Naive thymus-derived CD4-positive, alpha-beta T cell (primary cell): Measurements from ENCODE around the gene CAPN9. TPM values are rescaled to one million over a fixed set of nuclear protein-coding genes. Genes with fewer than 3 reads are reported as not detected.

Source experiments
- ATAC-seq: fragments of 150-1000 bp; cut with Tn5 transposase; 2 replicates; pipeline ENCODE4 v1.10.0; 2021; ENCODE audit warnings: mild to moderate bottlenecking, moderate library complexity
- CTCF ChIA-PET: fragments of 350-600 bp; sonication (Branson Sonifier 250); formaldehyde crosslinking; loops from one replicate; lab custom pipeline; 2021; ENCODE audit warnings: antibody characterized with exemption; lab: Charles Lee
- POLR2A ChIA-PET: fragments of 350-600 bp; sonication (Branson Sonifier 250); formaldehyde crosslinking; loops from one replicate; lab custom pipeline; 2021; ENCODE audit warnings: antibody characterized with exemption, inconsistent platforms; lab: Charles Lee
- DNase-seq, 9 donors: peaks; one replicate each; pipeline versions ENCODE4 v3.0.0 to v3.0.0-alpha.2; 2020 to 2022; ENCODE audit warnings: mixed read lengths in 1 of 9
- H3K27ac ChIP-seq: one replicate; pipeline ENCODE4 v1.7.0; 2013; ENCODE audit warnings: mild to moderate bottlenecking, low read depth, low read length, moderate library complexity
- H3K27me3 ChIP-seq, 2 donors: one replicate each; pipeline ENCODE4 v1.7.0; 2013; ENCODE audit warnings: low read length in 2 of 2, mild to moderate bottlenecking in 2 of 2, moderate library complexity in 2 of 2; ENCODE audit not compliant: control insufficient read depth in 2 of 2, insufficient read depth in 2 of 2
- H3K36me3 ChIP-seq, 3 experiments: 1 replicate in 2 of 3; 2 replicates in 1 of 3; pipeline ENCODE4 v1.7.0; 2013; ENCODE audit warnings: low read length in 3 of 3, mild to moderate bottlenecking in 3 of 3, moderate library complexity in 1 of 3; ENCODE audit not compliant: insufficient read depth in 3 of 3, control insufficient read depth in 2 of 3
- H3K4me1 ChIP-seq, 2 donors: one replicate each; pipeline ENCODE4 v1.7.0; 2013; ENCODE audit warnings: low read length in 2 of 2, mild to moderate bottlenecking in 2 of 2, moderate library complexity in 1 of 2; ENCODE audit not compliant: control insufficient read depth in 2 of 2, insufficient read depth in 2 of 2
- H3K4me3 ChIP-seq: 2 replicates; pipeline ENCODE4 v1.7.0; 2013; ENCODE audit warnings: mild to moderate bottlenecking, low read length
- H3K9me3 ChIP-seq, 3 experiments: 1 replicate in 2 of 3; 2 replicates in 1 of 3; pipeline ENCODE4 v1.7.0; 2013; ENCODE audit warnings: low read length in 3 of 3; ENCODE audit not compliant: control insufficient read depth in 2 of 3
- H3K27ac Mint-ChIP-seq, 9 donors: one replicate each; pipeline ENCODE4 v1.8.0; 2020 to 2022; ENCODE audit warnings: mixed read lengths in 9 of 9, mild to moderate bottlenecking in 8 of 9, moderate library complexity in 5 of 9, inconsistent platforms in 2 of 9
- H3K27me3 Mint-ChIP-seq, 5 donors: one replicate each; pipeline ENCODE4 v1.8.0; 2021 to 2022; ENCODE audit warnings: mixed read lengths in 5 of 5, mild to moderate bottlenecking in 1 of 5
- H3K36me3 Mint-ChIP-seq, 5 donors: one replicate each; pipeline ENCODE4 v1.8.0; 2020 to 2022; ENCODE audit warnings: mixed read lengths in 5 of 5, mild to moderate bottlenecking in 3 of 5, inconsistent platforms in 1 of 5
- H3K4me1 Mint-ChIP-seq, 7 donors: one replicate each; pipeline ENCODE4 v1.8.0; 2020 to 2022; ENCODE audit warnings: mixed read lengths in 7 of 7, mild to moderate bottlenecking in 3 of 7, inconsistent platforms in 1 of 7
- H3K4me3 Mint-ChIP-seq, 10 donors: one replicate each; pipeline ENCODE4 v1.8.0; 2020 to 2022; ENCODE audit warnings: mild to moderate bottlenecking in 10 of 10, mixed read lengths in 10 of 10, moderate library complexity in 6 of 10, inconsistent platforms in 2 of 10
- H3K9me3 Mint-ChIP-seq, 11 donors: one replicate each; pipeline ENCODE4 v1.8.0; 2020 to 2022; ENCODE audit warnings: mixed read lengths in 11 of 11, mild to moderate bottlenecking in 4 of 11, inconsistent platforms in 1 of 11, moderate library complexity in 1 of 11
- intact Hi-C, 2 donors: fragments of 100-400 bp; cut with micrococcal nuclease; formaldehyde crosslinking; loops; one replicate each; pipeline ENCODE4 v1.15.1; 2023
- polyA plus RNA-seq, 2 donors: library from polyadenylated mRNA; unstranded; fragments of 300-500 nt; fragmentation: Illumina TruSeq; gene quantifications; one replicate each; pipeline ENCODE4 v1.2.3, GENCODE V29; 2021
- total RNA-seq, 6 experiments: library from RNA in 5 of 6; stranded (reverse) in 5 of 6; gene quantifications; 1 replicate in 5 of 6; 2 replicates in 1 of 6; pipeline ENCODE4 v1.2.3 and lab custom pipeline; 2021 to 2026

Gene CAPN9
- total and polyA plus RNA-seq, 7 experiments from 2014 or later = 0.12 TPM; not detected in 6

DNA sequence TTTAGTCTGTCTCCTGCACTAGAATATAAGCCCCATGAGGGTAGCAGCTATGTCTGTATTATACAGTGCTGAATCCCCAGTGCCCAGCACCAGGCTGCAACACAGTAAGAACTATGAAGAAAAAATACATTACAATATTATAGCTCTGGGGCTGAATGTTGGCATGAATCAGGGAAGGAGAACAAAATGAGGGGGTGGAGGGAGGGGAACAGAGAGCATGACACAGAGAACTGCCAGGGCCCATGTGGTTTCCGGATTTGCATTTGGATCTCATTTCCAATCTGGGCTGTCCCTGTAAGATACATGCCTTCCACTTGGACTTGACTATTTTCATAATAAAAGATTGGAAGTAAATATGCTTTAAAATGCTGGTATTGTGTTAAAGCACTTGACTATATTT is 85.3 kb downstream of the CAPN9 start:
- Histone ChIP-seq H3K27me3 (no peaks in the 10 kb centered on the region), H3K4me3 (no peak overlapping the region), H3K27ac (no peak overlapping the region), H3K4me1 (no peaks in the 10 kb centered on the region), H3K9me3 (no peaks in the 10 kb centered on the region), H3K36me3 (no peaks in the 10 kb centered on the region)
- DNase-seq (no peak), ATAC-seq (no peak)
- intact Hi-C loops = no loop called here
- Mint-ChIP-seq H3K4me1 (no peaks in the 10 kb centered on the region), H3K36me3 (peaks cover 0 to 5% (median 1%) of the 10 kb centered on the region in 5 donors), H3K27ac (no peak overlapping the region), H3K27me3 (peaks cover 0 to 14% (median 12%) of the 10 kb centered on the region in 5 donors), H3K4me3 (no peak overlapping the region), H3K9me3 (peaks cover 0 to 18% (median 7%) of the 10 kb centered on the region in 11 donors)
- ChIA-PET CTCF (no interaction called here), POLR2A (no interaction called here)

GRCh38 chr1:230833511-230833910 is 86.3 kb downstream of the CAPN9 start:
- Mint-ChIP-seq H3K36me3 (peaks cover 0 to 11% (median 10%) of the 10 kb centered on the region in 5 donors), H3K4me3 (no peak overlapping the region), H3K9me3 (peaks cover 0 to 18% (median 7%) of the 10 kb centered on the region in 11 donors), H3K27ac (no peak overlapping the region), H3K4me1 (no peaks in the 10 kb centered on the region), H3K27me3 (peaks cover 0 to 14% (median 12%) of the 10 kb centered on the region in 5 donors)
- H3K36me3 ChIP-seq = peaks cover 0 to under 1% (median 0%) of the 10 kb centered on the region in 3 experiments
- ATAC-seq (no peak), DNase-seq (peak in 1 of 9 donors; percentile 4)
- intact Hi-C loops = no loop called here
- no peaks in the 10 kb centered on the region for H3K27me3 ChIP-seq
- ChIA-PET POLR2A (no interaction called here), CTCF (no interaction called here)
- H3K4me3 ChIP-seq = no peak overlapping the region
- H3K27ac ChIP-seq = no peak overlapping the region
- H3K4me1 ChIP-seq = no peaks in the 10 kb centered on the region
- no peaks in the 10 kb centered on the region for H3K9me3 ChIP-seq

DNA sequence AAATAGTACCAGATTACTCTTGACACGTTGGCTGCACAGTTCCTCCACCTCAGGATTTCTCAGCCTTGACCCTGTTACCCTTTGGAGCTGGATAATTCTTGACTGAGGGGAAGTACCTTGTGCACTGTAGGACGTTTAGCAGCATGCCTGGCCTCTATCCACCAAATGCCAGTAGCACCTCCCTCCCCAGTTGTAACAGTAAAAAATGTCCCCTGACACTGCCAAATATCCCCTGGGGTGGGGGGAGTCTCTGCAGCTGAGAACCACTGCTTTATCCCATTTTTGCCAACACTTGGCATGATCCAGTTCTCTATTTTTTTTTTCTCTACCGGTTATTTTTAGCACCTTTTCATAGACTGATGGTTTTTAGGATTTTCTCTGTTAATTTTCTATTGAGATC is 87.1 kb downstream of the CAPN9 start:
- intact Hi-C loops = no loop called here
- Histone ChIP-seq H3K4me1 (no peaks in the 10 kb centered on the region), H3K36me3 (peaks cover 0 to 5% (median 0%) of the 10 kb centered on the region in 3 experiments), H3K27ac (no peak overlapping the region), H3K9me3 (no peaks in the 10 kb centered on the region), H3K27me3 (no peaks in the 10 kb centered on the region), H3K4me3 (no peak overlapping the region)
- Mint-ChIP-seq H3K27ac (no peak overlapping the region), H3K27me3 (peaks cover 0 to 14% (median 12%) of the 10 kb centered on the region in 5 donors), H3K36me3 (peaks cover 0 to 19% (median 10%) of the 10 kb centered on the region in 5 donors), H3K9me3 (peaks cover 0 to 18% (median 7%) of the 10 kb centered on the region in 11 donors), H3K4me1 (no peaks in the 10 kb centered on the region), H3K4me3 (no peak overlapping the region)
- ChIA-PET POLR2A (no interaction called here), CTCF (no interaction called here)
- ATAC-seq (no peak), DNase-seq (peak in 1 of 9 donors; percentile 2)

DNA sequence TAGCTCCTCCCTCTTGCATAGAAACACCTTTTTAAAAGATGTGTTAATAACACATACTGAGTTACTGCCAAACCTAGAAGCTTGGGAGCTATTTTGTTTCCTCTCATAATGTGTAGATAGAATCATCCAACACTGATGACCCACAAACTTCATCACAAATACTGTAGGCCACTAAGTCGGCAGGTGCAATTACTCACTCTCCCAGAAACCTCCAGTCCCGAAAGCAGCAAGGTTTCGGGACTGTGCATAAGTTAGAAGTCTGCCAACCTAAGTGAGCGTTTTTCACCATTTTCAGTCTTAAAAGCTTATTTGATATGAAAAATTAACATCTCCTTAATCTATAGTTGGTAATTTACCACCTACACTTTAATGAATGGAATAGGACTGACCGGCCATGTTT is 89.2 kb downstream of the CAPN9 start:
- Mint-ChIP-seq H3K4me3 (no peak overlapping the region), H3K36me3 (peaks cover 0 to 36% (median 10%) of the 10 kb centered on the region in 5 donors), H3K4me1 (peaks cover 0 to 3% (median 0%) of the 10 kb centered on the region in 7 donors), H3K27me3 (peaks cover 0 to 13% (median 7%) of the 10 kb centered on the region in 5 donors), H3K27ac (no peak overlapping the region), H3K9me3 (peaks cover 0 to 10% (median 5%) of the 10 kb centered on the region in 11 donors)
- no peak for ATAC-seq
- no peak overlapping the region for H3K4me3 ChIP-seq
- peaks cover 0 to 5% (median 0%) of the 10 kb centered on the region in 3 experiments for H3K36me3 ChIP-seq
- DNase-seq = no peak
- H3K27ac ChIP-seq = no peak overlapping the region
- no peaks in the 10 kb centered on the region for H3K4me1 ChIP-seq
- ChIA-PET POLR2A (no interaction called here), CTCF (no interaction called here)
- intact Hi-C loops = no loop called here
- H3K27me3 ChIP-seq = no peaks in the 10 kb centered on the region
- H3K9me3 ChIP-seq = no peaks in the 10 kb centered on the region

DNA sequence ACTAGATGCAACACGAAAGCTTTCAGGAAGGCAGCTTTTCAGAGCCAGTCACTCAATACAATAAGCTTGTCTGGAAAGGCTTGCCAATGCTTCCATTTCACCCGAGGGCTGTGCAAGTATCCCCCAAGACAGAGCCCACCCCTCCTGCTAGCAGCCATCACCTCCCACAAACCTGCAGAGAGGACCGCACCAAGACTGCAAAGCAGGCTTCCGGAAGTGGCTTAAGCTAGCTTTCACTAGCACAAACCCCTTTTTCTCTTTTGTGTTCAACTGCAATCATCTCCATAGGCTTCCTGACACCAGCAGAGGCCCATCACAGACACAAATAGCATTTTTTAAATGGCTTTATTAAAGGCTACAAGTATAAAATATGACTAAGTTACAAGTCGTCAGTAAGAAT is 89.6 kb downstream of the CAPN9 start:
- ChIA-PET POLR2A (no interaction called here), CTCF (no interaction called here)
- intact Hi-C loops = no loop called here
- Mint-ChIP-seq H3K4me3 (no peak overlapping the region), H3K9me3 (peaks cover 0 to 7% (median 3%) of the 10 kb centered on the region in 11 donors), H3K36me3 (peaks cover 0 to 41% (median 13%) of the 10 kb centered on the region in 5 donors), H3K27me3 (peaks cover 0 to 13% (median 7%) of the 10 kb centered on the region in 5 donors), H3K27ac (no peak overlapping the region), H3K4me1 (peaks cover 0 to 3% (median 0%) of the 10 kb centered on the region in 7 donors)
- ATAC-seq (no peak), DNase-seq (no peak)
- H3K9me3 ChIP-seq = no peaks in the 10 kb centered on the region
- peaks cover 0 to 5% (median 0%) of the 10 kb centered on the region in 3 experiments for H3K36me3 ChIP-seq
- H3K27me3 ChIP-seq = no peaks in the 10 kb centered on the region
- no peak overlapping the region for H3K27ac ChIP-seq
- H3K4me3 ChIP-seq = no peak overlapping the region
- no peaks in the 10 kb centered on the region for H3K4me1 ChIP-seq

DNA sequence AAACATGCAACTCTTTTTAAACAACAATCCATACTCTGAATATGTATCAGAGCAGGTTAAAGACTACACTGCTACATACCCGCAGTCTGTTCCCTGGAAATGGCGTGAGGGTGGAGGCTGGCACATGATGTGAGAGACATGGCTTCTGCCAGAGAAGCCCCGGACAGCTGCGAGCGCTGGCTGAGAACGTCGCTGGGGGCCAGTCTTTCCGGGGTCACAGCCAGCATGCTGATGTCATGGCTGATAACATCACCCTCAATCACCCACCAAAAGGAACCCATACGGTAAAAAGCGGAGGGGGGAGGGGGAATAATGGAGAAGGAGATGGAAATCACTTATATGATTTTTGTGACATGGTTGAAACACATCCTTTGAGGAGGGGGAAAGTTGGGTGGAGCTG is 92.0 kb downstream of the CAPN9 start:
- no peak for ATAC-seq
- H3K9me3 ChIP-seq = no peaks in the 10 kb centered on the region
- H3K4me1 ChIP-seq = no peaks in the 10 kb centered on the region
- no peaks in the 10 kb centered on the region for H3K27me3 ChIP-seq
- intact Hi-C loops = no loop called here
- H3K27me3 Mint-ChIP-seq = peaks cover 0 to 7% (median 5%) of the 10 kb centered on the region in 5 donors
- peaks cover 0 to 16% (median 0%) of the 10 kb centered on the region in 3 experiments for H3K36me3 ChIP-seq
- CTCF ChIA-PET = no interaction called here
- no peak for DNase-seq
- peaks cover 0 to 58% (median 17%) of the 10 kb centered on the region in 5 donors for H3K36me3 Mint-ChIP-seq
- H3K4me3 Mint-ChIP-seq = no peak overlapping the region
- H3K4me1 Mint-ChIP-seq = peaks cover 0 to 3% (median 0%) of the 10 kb centered on the region in 7 donors
- no peak overlapping the region for H3K27ac ChIP-seq
- no peak overlapping the region for H3K4me3 ChIP-seq
- POLR2A ChIA-PET = no interaction called here
- no peak overlapping the region for H3K27ac Mint-ChIP-seq
- H3K9me3 Mint-ChIP-seq = peaks cover 0 to 2% (median 0%) of the 10 kb centered on the region in 11 donors

DNA sequence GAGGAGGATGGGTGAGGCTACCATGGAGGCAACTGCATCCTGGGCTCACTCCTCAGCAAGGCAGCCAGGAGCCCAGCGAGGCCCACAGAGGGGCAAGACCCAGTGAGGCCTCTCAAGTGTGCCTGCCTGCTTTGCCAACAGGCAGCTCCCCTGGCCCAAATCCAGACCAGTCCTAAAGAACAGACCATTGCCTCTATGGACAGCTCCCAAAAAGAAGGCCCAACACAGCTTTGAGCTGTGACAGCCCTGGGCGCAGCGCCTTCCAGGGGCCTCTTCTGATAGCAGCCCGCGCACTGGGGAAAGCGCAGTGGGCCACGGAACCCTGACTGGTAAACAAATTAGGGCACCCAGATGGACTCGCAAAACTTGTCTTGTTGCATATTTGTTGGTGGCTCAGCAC is 95.6 kb downstream of the CAPN9 start:
- H3K27me3 Mint-ChIP-seq = no peaks in the 10 kb centered on the region
- Histone ChIP-seq H3K4me3 (no peak overlapping the region), H3K36me3 (peaks cover 0 to 16% (median 0%) of the 10 kb centered on the region in 3 experiments), H3K9me3 (no peaks in the 10 kb centered on the region), H3K27ac (no peak overlapping the region), H3K4me1 (no peaks in the 10 kb centered on the region), H3K27me3 (no peaks in the 10 kb centered on the region)
- H3K9me3 Mint-ChIP-seq = no peaks in the 10 kb centered on the region
- no peak overlapping the region for H3K4me3 Mint-ChIP-seq
- H3K27ac Mint-ChIP-seq = no peak overlapping the region
- ChIA-PET CTCF (no interaction called here), POLR2A (no interaction called here)
- intact Hi-C loops = no loop called here
- peaks cover 0 to 58% (median 26%) of the 10 kb centered on the region in 5 donors for H3K36me3 Mint-ChIP-seq
- DNase-seq (no peak), ATAC-seq (no peak)
- peaks cover 0 to 3% (median 0%) of the 10 kb centered on the region in 7 donors for H3K4me1 Mint-ChIP-seq
